Non-pigmented ciliary epithelial cell (primary cell): Measurements from ENCODE around the gene EEFSEC.

ENCODE experiments used
- DNase-seq: peaks from one replicate; pipeline ENCODE4 v3.0.0-alpha.2; 2010; ENCODE audit warnings: low read depth

EEFSEC gene

GRCh38 chr3:128317698-128318231, 164.5 kb downstream of the EEFSEC start:
- no peak for DNase-seq

DNA sequence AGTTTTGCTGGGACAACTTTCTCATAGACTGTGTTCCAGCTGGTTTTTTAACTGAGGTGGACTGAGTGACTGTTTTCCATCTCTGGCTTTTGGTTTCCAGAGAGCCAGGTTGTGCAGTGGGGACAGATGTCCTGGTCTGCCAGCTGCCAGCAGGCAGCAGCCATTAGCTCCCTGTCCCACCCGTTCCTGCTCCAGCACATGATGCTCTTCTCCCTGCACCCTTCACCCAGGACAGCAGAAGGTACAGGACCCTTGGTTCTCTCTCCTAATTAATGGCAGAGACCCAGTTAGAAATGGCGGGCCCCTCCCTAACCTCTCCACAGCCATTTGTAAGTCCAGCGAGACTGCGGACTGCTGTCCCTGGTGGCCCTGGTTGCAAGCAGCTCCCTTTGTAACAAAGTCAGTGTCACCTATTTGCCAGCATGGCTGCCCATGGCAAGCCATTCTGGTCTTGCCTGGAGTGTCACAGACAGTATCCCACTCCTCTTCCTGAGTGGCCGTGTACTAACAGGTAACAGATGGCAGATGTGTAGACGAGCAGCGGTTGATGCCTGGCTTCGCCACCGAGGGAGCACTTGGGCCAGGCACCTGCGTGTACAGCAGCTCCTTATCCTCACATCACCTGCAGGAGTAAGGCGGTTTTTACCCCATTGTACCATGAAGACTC, 165.1 kb downstream of the EEFSEC start:
- no peak for DNase-seq

DNA sequence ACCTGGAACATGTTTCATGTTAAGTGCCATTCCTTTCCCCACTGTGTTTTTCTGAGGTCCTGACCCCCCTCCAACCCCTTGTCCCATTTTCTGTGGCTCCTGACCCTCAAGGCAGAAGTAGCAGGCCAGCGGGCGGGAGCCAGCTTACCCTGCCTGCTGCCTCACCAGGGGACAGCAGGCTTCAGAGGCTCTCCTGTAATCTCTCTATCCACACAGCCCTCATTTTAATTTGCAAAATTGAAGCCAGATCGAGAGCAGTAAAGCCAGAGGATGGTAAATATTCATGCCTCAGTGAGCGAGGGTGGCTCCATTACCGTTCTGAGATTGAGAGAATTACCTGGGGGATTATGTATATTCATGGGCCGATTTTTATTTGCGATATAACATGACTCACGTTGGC, 165.8 kb downstream of the EEFSEC start:
- DNase-seq, result no peak

DNA sequence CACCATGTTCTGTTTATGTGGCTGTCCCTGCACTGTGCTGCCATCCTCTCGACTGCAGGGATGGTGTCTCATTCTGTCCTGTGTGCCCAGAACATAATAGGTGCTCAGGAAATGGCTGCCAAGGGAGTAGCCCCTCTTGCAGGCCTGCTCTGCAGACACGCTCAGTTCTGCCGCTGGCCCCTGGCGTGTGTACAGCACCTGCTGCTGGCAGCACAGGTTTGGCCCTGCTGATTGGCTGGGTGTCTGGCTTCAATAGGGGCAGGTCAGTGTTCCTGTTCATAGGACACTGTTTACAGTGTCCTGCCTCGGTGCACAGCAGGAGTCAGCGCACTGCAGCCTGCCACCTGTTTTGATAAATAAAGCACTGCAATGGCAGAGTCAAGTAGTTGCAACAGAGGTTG, 166.5 kb downstream of the EEFSEC start:
- DNase-seq, result no peak

GRCh38 chr3:128320551-128321340, 167.5 kb downstream of the EEFSEC start:
- DNase-seq, result no peak

DNA sequence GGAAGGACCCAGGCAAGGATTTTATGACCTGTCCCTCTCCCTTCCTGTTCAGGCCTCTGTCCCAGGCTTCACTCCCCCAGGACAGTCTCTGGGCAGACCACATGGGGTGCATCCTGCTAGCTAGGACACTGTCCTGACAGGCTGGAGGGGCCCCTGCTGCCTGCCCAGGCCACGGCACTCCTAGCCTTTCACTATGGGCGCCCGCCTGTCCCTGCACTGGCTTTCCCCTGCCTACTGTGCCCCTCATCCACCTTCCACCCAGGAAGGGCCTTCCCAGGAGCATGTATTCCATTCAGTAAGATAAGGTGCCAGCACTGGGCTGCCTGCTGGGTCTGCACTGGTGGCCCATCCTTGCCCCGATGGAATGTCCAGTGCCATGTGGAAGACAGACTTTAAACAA, 168.1 kb downstream of the EEFSEC start:
- DNase-seq, result no peak

- peak; percentile 6 for DNase-seq
Measured at GRCh38 chr3:128322030-128323022, 169.0 kb downstream of the EEFSEC start.

DNA sequence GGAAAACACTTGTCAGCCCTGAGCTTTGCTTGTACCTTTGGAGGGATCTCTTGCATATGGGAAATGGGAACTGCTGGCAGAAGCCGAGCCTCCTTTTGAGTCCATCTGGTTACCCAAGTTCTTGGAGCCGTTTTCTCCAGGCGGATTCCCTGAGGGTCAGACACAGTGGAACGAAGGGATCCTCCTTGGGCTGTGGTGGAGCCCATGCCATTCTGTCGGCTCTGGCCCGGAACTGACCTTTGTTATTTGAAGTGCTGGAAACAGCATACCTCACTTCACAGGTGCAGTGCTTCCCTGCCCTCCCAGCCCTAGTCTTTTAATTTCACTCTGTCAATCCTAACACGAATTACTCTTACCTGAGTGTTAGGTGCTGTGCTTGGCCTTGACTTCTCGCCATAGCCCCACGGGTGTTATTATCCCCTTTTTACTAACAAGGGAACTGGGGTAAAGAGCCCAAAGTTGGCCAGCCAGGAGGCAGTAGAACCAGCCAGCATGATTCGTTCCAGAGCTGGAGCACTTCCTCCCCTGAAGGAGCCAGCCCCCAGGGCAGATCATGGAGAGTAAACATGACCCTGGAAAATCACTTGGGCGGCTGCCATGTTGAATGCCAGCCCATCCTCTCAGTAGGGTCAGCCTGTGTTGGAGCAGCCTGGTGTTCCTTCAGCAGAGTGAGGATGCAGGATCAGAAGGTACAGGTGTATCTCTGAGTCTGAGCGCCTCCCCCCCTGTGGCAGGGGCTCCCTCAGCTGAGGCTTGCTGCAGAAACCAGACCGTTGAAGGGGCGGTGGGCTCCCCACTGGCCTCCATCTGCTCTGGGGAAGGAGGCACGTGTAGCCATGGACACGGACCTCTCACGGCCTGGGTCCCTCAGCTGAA, 170.2 kb downstream of the EEFSEC start:
- no peak for DNase-seq

DNA sequence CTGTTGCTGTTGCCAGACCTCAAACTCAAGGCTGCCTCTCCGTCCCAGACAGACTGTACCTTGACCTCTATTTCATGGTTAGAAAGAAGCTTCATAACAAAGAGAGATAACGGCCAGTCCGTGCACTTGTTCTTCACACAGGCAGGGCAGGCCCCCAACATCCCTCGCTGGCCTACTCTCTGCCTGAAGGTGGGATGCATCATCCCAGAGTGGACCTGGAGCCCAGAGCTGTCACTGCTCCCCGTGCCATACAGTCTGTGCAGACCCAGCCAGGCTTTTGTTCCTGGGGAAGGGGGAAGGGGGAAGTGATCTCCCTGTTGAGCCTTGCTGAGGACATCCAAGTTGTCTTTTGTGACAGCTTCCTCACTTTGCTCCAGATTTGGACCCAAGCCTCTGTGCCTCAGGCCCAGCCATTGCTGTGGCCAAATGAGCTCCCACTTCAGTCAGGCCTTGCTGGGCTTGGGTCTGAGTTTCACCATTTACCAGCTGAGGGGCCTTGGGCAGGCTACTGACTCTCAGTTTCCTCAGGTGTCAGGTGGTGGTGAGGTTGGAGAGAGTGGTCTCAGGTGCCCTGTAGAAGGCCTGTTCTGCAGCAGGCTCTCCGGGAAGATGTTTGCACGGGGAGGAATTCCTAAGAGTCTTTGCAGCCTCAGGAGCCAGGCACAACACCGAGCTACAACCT, 171.8 kb downstream of the EEFSEC start:
- DNase-seq, result no peak

DNA sequence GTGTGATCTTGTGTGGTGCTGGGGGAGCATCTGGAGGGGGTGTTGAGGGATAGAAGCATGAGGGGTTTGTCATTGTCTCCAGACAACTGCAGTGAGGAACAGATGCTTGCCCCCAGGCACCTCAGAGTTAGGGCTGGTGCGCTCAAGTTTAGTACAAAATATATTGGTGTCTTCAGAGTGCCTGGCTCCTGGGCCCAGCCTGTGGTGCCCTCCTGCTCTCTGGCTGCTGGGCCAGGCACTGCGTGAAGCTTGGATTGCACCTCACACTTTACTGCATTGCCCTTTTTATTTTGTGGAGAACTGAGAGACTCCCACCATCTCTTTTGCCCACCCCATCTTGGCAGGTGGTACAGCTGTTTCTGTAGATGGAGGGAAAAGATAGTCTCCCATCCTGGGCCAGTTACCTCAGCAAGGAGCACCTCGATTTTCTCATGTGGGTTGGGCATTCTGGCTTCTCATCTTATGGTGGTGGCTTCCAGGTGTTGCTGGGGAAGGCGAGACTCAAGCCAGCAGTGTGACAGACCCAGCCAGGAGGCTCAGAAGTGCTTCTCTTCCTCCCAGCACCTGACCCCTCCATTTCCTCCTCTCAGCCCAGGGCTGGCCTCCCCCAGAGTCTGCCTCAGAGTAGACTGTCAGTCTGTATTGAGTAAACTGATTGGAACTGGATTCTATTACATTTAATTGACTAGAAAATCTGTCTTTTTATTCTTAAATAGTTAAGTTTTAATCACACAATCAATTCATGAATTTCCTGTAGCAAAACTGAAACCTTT, 173.0 kb downstream of the EEFSEC start:
- DNase-seq, result no peak

GRCh38 chr3:128327606-128328031, 174.3 kb downstream of the EEFSEC start:
- no peak for DNase-seq

DNA sequence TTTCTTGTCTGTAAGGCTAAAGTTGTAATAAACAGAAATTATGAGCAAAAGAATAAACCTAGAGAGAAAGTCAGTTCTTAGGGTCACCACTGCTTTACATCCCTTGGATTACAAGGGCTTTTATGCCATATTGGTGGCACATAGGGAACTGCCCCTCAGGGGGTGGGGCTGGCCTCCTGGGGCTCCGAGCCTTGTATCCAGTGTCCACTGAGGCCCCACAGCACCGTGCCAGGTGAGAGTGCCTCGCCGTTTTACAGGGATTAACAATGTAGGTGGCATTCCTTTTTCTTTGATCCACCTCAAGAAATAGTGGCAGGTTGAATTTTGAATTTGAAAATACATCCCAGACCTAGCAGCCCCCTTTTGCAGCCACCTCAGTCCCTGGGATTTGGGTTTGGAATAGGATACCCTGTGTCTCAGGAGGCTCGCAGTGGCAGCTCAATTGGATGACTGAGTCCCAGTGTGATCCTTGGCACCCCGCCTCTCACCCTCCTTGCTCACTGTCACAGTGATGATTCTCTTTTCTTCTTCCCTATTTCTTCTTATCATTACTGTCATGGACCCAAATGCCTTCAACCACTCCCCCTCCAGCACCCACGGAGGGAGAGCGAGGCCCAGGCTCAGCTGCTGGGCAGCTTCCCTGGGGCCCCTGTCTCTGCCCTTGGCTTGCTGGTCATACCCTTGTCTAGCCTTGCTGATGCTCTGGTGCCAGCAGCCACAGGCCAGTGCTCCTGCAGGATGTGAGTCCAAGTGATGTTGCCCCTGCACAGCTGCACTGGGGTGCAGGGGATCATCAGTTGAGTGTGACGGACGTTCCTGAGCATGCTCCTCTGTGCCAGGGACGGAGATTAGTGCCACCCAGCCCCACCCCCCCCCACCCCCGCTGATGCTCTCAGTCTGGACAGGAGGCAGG, 175.5 kb downstream of the EEFSEC start:
- no peak for DNase-seq

- DNase-seq, result no peak
Measured at GRCh38 chr3:128329491-128330213, 176.4 kb downstream of the EEFSEC start.

GRCh38 chr3:128330214-128330842, 177.0 kb downstream of the EEFSEC start:
- DNase-seq, result no peak

GRCh38 chr3:128334086-128334645, 180.9 kb downstream of the EEFSEC start:
- no peak for DNase-seq

DNA sequence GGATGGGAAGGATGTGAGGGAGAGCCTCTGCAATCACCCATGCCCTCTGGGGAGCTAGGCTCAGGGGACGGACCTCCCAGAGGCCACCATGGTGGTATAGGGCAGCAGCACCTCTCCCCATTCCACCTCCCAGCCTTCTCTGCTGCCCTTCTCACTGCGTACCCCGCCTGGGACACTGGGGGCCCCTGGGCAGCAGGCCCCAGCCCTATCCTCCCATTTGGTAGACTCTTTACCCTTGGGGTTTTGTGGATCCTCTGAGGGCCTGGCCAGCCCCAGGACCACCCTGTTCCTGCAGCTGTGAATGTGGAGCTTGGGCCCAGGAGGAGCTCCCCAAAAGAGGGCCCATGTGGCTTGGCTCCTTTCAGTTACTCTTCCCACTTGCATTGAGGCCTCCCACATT, 181.5 kb downstream of the EEFSEC start:
- DNase-seq, result no peak

DNA sequence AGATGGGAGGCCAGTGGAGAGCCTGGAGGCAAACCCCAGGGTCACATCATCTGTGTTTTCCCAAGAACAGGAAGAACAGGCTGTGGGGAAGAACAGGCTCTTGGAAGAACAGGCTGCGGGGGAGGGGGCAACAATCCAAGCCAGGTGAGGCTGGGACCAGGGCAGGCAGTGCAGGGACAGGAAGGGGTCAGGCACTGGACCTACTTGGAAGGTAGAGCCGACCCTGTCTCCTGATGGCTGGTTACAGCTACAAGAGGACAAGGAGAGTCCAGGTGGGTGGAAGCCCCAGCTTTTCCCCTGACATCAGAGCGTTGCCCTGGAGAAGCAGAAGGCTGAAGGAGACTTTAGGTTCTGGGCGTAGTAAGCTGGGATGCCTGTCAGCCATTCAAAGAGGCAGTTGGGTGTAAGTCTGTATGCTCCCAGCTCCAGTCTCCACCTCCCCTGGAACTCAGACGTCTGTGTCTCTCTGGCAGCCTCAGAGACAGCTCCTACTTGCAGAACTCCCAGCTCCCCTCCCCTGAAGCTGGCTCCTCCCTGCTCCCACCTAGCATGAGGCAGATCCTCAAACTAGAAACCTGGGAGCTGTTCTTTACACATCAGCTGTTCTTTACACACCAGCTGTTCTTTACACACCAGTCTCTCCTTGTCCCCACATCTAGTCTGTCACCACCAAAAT, 182.5 kb downstream of the EEFSEC start:
- DNase-seq, result no peak
